Esophagus squamous epithelium (tissue), 4 donors: ENCODE data around the gene CDHR3.

Experiments
- CTCF ChIP-seq, 6 experiments: fragments of 450-650 bp in 4 of 6; fragments of 200-600 bp in 2 of 6; sonication (generic) in 2 of 6; IDR thresholded peaks; one replicate each; pipeline ENCODE4 v1.5.1; 2016 to 2019; ENCODE audit warnings: antibody characterized with exemption in 6 of 6, mild to moderate bottlenecking in 4 of 6, moderate library complexity in 4 of 6
- POLR2A ChIP-seq, 4 donors: fragments of 450-650 bp; IDR thresholded peaks; one replicate each; pipeline ENCODE4 v1.6.1; 2017; ENCODE audit warnings: antibody characterized with exemption in 4 of 4, mild to moderate bottlenecking in 4 of 4, moderate library complexity in 3 of 4

- no peak for TF ChIP-seq POLR2A (IDR thresholded peaks at IDR 0.05)
- TF ChIP-seq CTCF (IDR thresholded peaks at IDR 0.05), result no peak
Measured at GRCh38 chr7:106034383-106034782, 71.3 kb downstream of the CDHR3 start.
